Lower leg skin (tissue), 4 donors: ENCODE data around the gene PTPRQ. TPM values are rescaled to one million over a fixed set of nuclear protein-coding genes. Genes with fewer than 3 reads are reported as not detected.
"Not testable (repeated sequence)": the region's sequence is repeated elsewhere in the genome, so short reads cannot be mapped to it uniquely, and the experiment has no call there.

Source experiments
- DNase-seq, 2 donors: peaks; one replicate each; pipeline ENCODE4 v3.0.0-alpha.2; 2019; ENCODE audit warnings: low spot score in 2 of 2
- H3K4me3 ChIP-seq: fragments of 200-600 bp; sonication (generic); 2 replicates; pipeline ENCODE4 v1.5.1; 2017; ENCODE audit warnings: mild to moderate bottlenecking, low read depth; ENCODE audit not compliant: poor library complexity, severe bottlenecking
- CTCF ChIP-seq, 3 donors: fragments of 450-650 bp; IDR thresholded peaks; one replicate each; pipeline ENCODE4 v1.5.1; 2016; ENCODE audit warnings: antibody characterized with exemption in 3 of 3, mild to moderate bottlenecking in 3 of 3, moderate library complexity in 2 of 3
- POLR2A ChIP-seq, 2 donors: fragments of 450-650 bp; IDR thresholded peaks; one replicate each; pipeline ENCODE4 v1.6.1; 2016 to 2017; ENCODE audit warnings: antibody characterized with exemption in 2 of 2, mild to moderate bottlenecking in 1 of 2, moderate library complexity in 1 of 2
- WGBS, 2 donors: methylation state at CpG; one replicate each; pipeline ENCODE4 v1.1.5; 2018; 5-methylcytosine and 5-hydroxymethylcytosine counted together
- intact Hi-C: fragments of 100-400 bp; cut with DNase I; formaldehyde crosslinking; loops from one replicate; pipeline ENCODE4 v1.15.0; 2023; ENCODE audit warnings: low total_unique reads
- total RNA-seq, 4 donors: library from RNA; depleted of rRNA; stranded (reverse); fragments of >200 nt; gene quantifications; one replicate each; pipeline ENCODE4 v1.1.0, GENCODE V29; 2016

PTPRQ gene
- total RNA-seq, 4 donors from 2014 or later, result 0.03 to 0.47 (median 0.08) TPM; not detected in 1

GRCh38 chr12:80460972-80461371 is 16.9 kb downstream of the PTPRQ start:
- intact Hi-C loops, result no loop called here
- no peak for TF ChIP-seq POLR2A (IDR thresholded peaks at IDR 0.05)
- TF ChIP-seq CTCF (IDR thresholded peaks at IDR 0.05), result no peak
- H3K4me3 ChIP-seq, result no peak overlapping the region
- 78 to 80% methylated on average over 4 of the region's 4 CpGs for WGBS, 2 donors
- DNase-seq, result no peak

- DNase-seq, intact Hi-C loops, H3K4me3 ChIP-seq: not testable (repeated sequence)
- WGBS, 2 donors, result 77 to 80% methylated on average over 16 to 18 of the region's 18 CpGs
These were observed 17.8 kb downstream of the PTPRQ start for GRCh38 chr12:80461851-80462250.

DNA sequence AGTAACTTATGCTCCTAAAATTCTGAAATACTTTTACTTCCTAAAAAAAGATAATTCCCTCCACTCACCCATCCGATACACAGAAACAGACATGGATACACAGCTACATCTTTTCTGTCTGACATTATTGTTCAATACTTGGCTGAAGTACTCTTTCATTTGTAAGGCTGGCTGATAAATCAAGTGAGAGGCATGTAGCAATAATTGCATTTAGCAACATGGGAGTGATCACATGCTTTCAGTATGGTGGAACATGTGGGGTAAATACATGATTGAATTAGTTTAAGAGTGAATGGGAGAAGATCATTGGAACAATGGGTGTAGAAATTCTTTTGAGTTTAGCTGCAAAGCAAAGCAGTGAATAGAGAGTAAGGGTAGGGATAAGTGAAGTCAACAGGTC is 25.6 kb downstream of the PTPRQ start:
- TF ChIP-seq POLR2A (IDR thresholded peaks at IDR 0.05) (no peak), CTCF (IDR thresholded peaks at IDR 0.05) (no peak)
- WGBS, 2 donors, result 73 to 83% methylated on average over 1 of the region's 1 CpG
- H3K4me3 ChIP-seq, result no peak overlapping the region
- intact Hi-C loops, result no loop called here
- DNase-seq, result no peak

DNA sequence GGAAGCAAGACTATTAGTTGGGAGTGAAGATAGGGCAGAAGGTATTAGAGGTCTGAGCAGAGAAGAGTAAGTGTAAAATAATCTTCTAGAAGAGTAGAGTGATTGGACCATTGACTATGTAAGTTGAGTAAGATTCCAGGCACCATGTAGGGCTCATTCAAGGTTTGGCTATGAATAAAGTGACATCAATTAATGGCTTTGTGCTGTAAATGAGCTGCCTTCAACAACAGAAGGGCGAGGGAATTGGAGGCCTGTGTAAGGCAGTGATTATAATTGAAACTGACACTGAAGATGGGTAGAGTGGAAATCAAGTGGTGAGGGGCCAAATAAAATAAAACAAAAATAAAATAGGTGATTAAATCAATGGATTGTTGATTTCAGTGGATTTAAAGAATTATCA is 26.4 kb downstream of the PTPRQ start:
- TF ChIP-seq POLR2A (IDR thresholded peaks at IDR 0.05) (no peak), CTCF (IDR thresholded peaks at IDR 0.05) (no peak)
- intact Hi-C loops, result no loop called here
- no peak for DNase-seq
- no peak overlapping the region for H3K4me3 ChIP-seq
- 85 to 94% methylated on average over 1 of the region's 1 CpG for WGBS, 2 donors

DNA sequence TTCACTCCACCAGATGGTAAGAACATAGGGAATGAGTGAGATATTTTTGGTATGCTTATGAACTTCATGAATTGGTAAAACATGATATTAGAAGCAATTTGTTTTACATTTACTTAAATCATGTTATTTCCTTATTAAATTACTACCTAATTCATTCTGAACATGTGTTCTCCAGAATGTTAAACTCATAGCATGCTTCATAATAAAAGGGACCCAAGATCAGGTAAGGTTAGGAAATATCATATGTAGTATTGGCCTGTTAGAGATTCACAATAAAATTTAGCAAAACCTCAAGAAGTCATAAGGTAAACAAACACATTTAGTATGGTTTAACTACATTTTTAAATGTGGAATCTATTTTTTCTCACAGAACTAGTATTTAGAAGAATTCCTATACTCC is 28.2 kb downstream of the PTPRQ start:
- no peak for DNase-seq
- intact Hi-C loops, result no loop called here
- H3K4me3 ChIP-seq, result no peak overlapping the region
- no peak for TF ChIP-seq CTCF (IDR thresholded peaks at IDR 0.05)

DNA sequence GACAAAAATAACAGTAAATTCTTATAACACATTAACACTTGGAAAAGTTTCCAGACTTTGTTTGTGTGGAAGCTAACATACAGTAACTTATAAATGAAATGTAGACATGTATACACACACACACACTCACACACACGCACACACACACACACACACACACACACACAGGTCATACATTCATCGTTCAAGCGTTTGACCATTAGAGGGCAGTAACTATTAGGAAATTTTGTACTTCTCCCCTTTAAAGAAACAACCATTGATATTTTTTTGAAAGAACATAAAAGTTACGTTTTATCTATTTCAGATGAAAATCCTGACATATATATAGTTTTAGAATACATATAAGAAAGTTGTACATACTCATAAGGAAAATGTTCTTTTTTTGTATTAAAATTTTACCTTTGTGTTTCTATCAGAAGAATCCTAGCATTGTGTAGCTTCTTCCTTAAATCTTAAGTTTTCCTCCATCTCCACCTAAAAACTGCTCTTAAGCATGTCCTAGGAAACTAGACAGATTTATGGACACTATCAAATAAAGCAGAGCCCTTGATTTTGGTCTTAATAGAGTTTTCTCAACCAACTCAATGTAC is 29.0 kb downstream of the PTPRQ start:
- no peak for TF ChIP-seq CTCF (IDR thresholded peaks at IDR 0.05)
- TF ChIP-seq POLR2A (IDR thresholded peaks at IDR 0.05), result no peak
- intact Hi-C loops, result no loop called here
- no peak overlapping the region for H3K4me3 ChIP-seq
- no peak for DNase-seq
- 4 to 8% methylated on average over 4 of the region's 4 CpGs for WGBS, 2 donors

GRCh38 chr12:80477521-80478145 is 33.6 kb downstream of the PTPRQ start:
- DNase-seq, H3K4me3 ChIP-seq, intact Hi-C loops: not testable (repeated sequence)
- WGBS, 2 donors, result 90 to 93% methylated on average over 31 of the region's 31 CpGs
